ENCODE measurements around the gene BMPR1A.

The BMPR1A gene

GRCh38 chr10:86868353-86868752 is 111.9 kb downstream of the BMPR1A start:
- no peak overlapping the region for H3K27ac ChIP-seq (ENCODE audit: low read length)
- no peaks in the 10 kb centered on the region for H3K36me3 ChIP-seq (ENCODE audit: control insufficient read depth in 1 of 2, insufficient read depth in 2 of 2, low read length in 2 of 2)
- no peaks in the 10 kb centered on the region for H3K27me3 ChIP-seq (ENCODE audit: low read depth, low read length)
- no peaks in the 10 kb centered on the region for H3K9me3 ChIP-seq (ENCODE audit: control insufficient read depth in 1 of 2, low read length in 2 of 2)
- no peak overlapping the region for H3K4me3 ChIP-seq (ENCODE audit: low read depth in 1 of 2, low read length in 2 of 2)
- peaks cover 0 to 30% of the 10 kb centered on the region in 2 donors for H3K4me1 ChIP-seq (ENCODE audit: control insufficient read depth in 1 of 2, insufficient read depth in 2 of 2, low read length in 2 of 2)

GRCh38 chr10:86870679-86871078 is 114.3 kb downstream of the BMPR1A start:
- peaks cover 0 to 22% of the 10 kb centered on the region in 2 donors for H3K4me1 ChIP-seq (ENCODE audit: control insufficient read depth in 1 of 2, insufficient read depth in 2 of 2, low read length in 2 of 2)
- no peaks in the 10 kb centered on the region for H3K36me3 ChIP-seq (ENCODE audit: control insufficient read depth in 1 of 2, insufficient read depth in 2 of 2, low read length in 2 of 2)
- H3K27ac ChIP-seq (ENCODE audit: low read length), result no peak overlapping the region
- no peaks in the 10 kb centered on the region for H3K27me3 ChIP-seq (ENCODE audit: low read depth, low read length)
- H3K4me3 ChIP-seq (ENCODE audit: low read depth in 1 of 2, low read length in 2 of 2), result no peak overlapping the region
- no peaks in the 10 kb centered on the region for H3K9me3 ChIP-seq (ENCODE audit: control insufficient read depth in 1 of 2, low read length in 2 of 2)

GRCh38 chr10:86871563-86872183 is 115.3 kb downstream of the BMPR1A start:
- H3K4me1 ChIP-seq (ENCODE audit: control insufficient read depth in 1 of 2, insufficient read depth in 2 of 2, low read length in 2 of 2), result peaks cover 0 to 19% of the 10 kb centered on the region in 2 donors
- H3K4me3 ChIP-seq (ENCODE audit: low read depth in 1 of 2, low read length in 2 of 2), result no peak overlapping the region
- no peaks in the 10 kb centered on the region for H3K36me3 ChIP-seq (ENCODE audit: control insufficient read depth in 1 of 2, insufficient read depth in 2 of 2, low read length in 2 of 2)
- no peaks in the 10 kb centered on the region for H3K27me3 ChIP-seq (ENCODE audit: low read depth, low read length)
- H3K9me3 ChIP-seq (ENCODE audit: control insufficient read depth in 1 of 2, low read length in 2 of 2), result no peaks in the 10 kb centered on the region
- no peak overlapping the region for H3K27ac ChIP-seq (ENCODE audit: low read length)

GRCh38 chr10:86872757-86873156 is 116.3 kb downstream of the BMPR1A start:
- Histone ChIP-seq H3K36me3 (ENCODE audit: control insufficient read depth in 1 of 2, insufficient read depth in 2 of 2, low read length in 2 of 2) (no peaks in the 10 kb centered on the region), H3K4me3 (ENCODE audit: low read depth in 1 of 2, low read length in 2 of 2) (no peak overlapping the region), H3K27me3 (ENCODE audit: low read depth, low read length) (no peaks in the 10 kb centered on the region), H3K27ac (ENCODE audit: low read length) (no peak overlapping the region), H3K4me1 (ENCODE audit: control insufficient read depth in 1 of 2, insufficient read depth in 2 of 2, low read length in 2 of 2) (peaks cover 0 to 19% of the 10 kb centered on the region in 2 donors), H3K9me3 (ENCODE audit: control insufficient read depth in 1 of 2, low read length in 2 of 2) (no peaks in the 10 kb centered on the region)

GRCh38 chr10:86876748-86877147 is 120.3 kb downstream of the BMPR1A start:
- no peak overlapping the region for H3K4me3 ChIP-seq (ENCODE audit: low read depth in 1 of 2, low read length in 2 of 2)
- no peaks in the 10 kb centered on the region for H3K27me3 ChIP-seq (ENCODE audit: low read depth, low read length)
- no peak overlapping the region for H3K27ac ChIP-seq (ENCODE audit: low read length)
- H3K36me3 ChIP-seq (ENCODE audit: control insufficient read depth in 1 of 2, insufficient read depth in 2 of 2, low read length in 2 of 2), result no peaks in the 10 kb centered on the region
- no peaks in the 10 kb centered on the region for H3K9me3 ChIP-seq (ENCODE audit: control insufficient read depth in 1 of 2, low read length in 2 of 2)
- H3K4me1 ChIP-seq (ENCODE audit: control insufficient read depth in 1 of 2, insufficient read depth in 2 of 2, low read length in 2 of 2), result peaks cover 0 to 10% of the 10 kb centered on the region in 2 donors

GRCh38 chr10:86878983-86879713 is 122.7 kb downstream of the BMPR1A start:
- Histone ChIP-seq H3K4me1 (ENCODE audit: control insufficient read depth in 1 of 2, insufficient read depth in 2 of 2, low read length in 2 of 2) (no peaks in the 10 kb centered on the region), H3K36me3 (ENCODE audit: control insufficient read depth in 1 of 2, insufficient read depth in 2 of 2, low read length in 2 of 2) (no peaks in the 10 kb centered on the region), H3K27me3 (ENCODE audit: low read depth, low read length) (no peaks in the 10 kb centered on the region), H3K27ac (ENCODE audit: low read length) (no peak overlapping the region), H3K4me3 (ENCODE audit: low read depth in 1 of 2, low read length in 2 of 2) (no peak overlapping the region), H3K9me3 (ENCODE audit: control insufficient read depth in 1 of 2, low read length in 2 of 2) (no peaks in the 10 kb centered on the region)

- Histone ChIP-seq H3K4me3 (ENCODE audit: low read depth in 1 of 2, low read length in 2 of 2) (no peak overlapping the region), H3K4me1 (ENCODE audit: control insufficient read depth in 1 of 2, insufficient read depth in 2 of 2, low read length in 2 of 2) (no peaks in the 10 kb centered on the region), H3K27me3 (ENCODE audit: low read depth, low read length) (no peaks in the 10 kb centered on the region), H3K27ac (ENCODE audit: low read length) (no peak overlapping the region), H3K36me3 (ENCODE audit: control insufficient read depth in 1 of 2, insufficient read depth in 2 of 2, low read length in 2 of 2) (no peaks in the 10 kb centered on the region), H3K9me3 (ENCODE audit: control insufficient read depth in 1 of 2, low read length in 2 of 2) (no peaks in the 10 kb centered on the region)
Observed at GRCh38 chr10:86880971-86881370, 124.6 kb downstream of the BMPR1A start.

GRCh38 chr10:86888585-86889381 is 132.4 kb downstream of the BMPR1A start:
- Histone ChIP-seq H3K36me3 (ENCODE audit: control insufficient read depth in 1 of 2, insufficient read depth in 2 of 2, low read length in 2 of 2) (no peaks in the 10 kb centered on the region), H3K4me1 (ENCODE audit: control insufficient read depth in 1 of 2, insufficient read depth in 2 of 2, low read length in 2 of 2) (peaks cover 0 to 19% of the 10 kb centered on the region in 2 donors), H3K27ac (ENCODE audit: low read length) (peak overlapping the region; percentile 36), H3K9me3 (ENCODE audit: control insufficient read depth in 1 of 2, low read length in 2 of 2) (no peaks in the 10 kb centered on the region), H3K27me3 (ENCODE audit: low read depth, low read length) (no peaks in the 10 kb centered on the region), H3K4me3 (ENCODE audit: low read depth in 1 of 2, low read length in 2 of 2) (no peak overlapping the region)

- Histone ChIP-seq H3K36me3 (ENCODE audit: control insufficient read depth in 1 of 2, insufficient read depth in 2 of 2, low read length in 2 of 2) (no peaks in the 10 kb centered on the region), H3K4me1 (ENCODE audit: control insufficient read depth in 1 of 2, insufficient read depth in 2 of 2, low read length in 2 of 2) (peaks cover 0 to 25% of the 10 kb centered on the region in 2 donors), H3K27ac (ENCODE audit: low read length) (no peak overlapping the region), H3K9me3 (ENCODE audit: control insufficient read depth in 1 of 2, low read length in 2 of 2) (no peaks in the 10 kb centered on the region), H3K4me3 (ENCODE audit: low read depth in 1 of 2, low read length in 2 of 2) (no peak overlapping the region), H3K27me3 (ENCODE audit: low read depth, low read length) (no peaks in the 10 kb centered on the region)
Observed at GRCh38 chr10:86889997-86890396, 133.6 kb downstream of the BMPR1A start.

GRCh38 chr10:86898511-86898910 is 142.1 kb downstream of the BMPR1A start:
- Histone ChIP-seq H3K4me3 (ENCODE audit: low read depth in 1 of 2, low read length in 2 of 2) (no peak overlapping the region), H3K36me3 (ENCODE audit: control insufficient read depth in 1 of 2, insufficient read depth in 2 of 2, low read length in 2 of 2) (peaks cover 0 to 3% of the 10 kb centered on the region in 2 donors), H3K27ac (ENCODE audit: low read length) (no peak overlapping the region), H3K27me3 (ENCODE audit: low read depth, low read length) (no peaks in the 10 kb centered on the region), H3K4me1 (ENCODE audit: control insufficient read depth in 1 of 2, insufficient read depth in 2 of 2, low read length in 2 of 2) (peaks cover 0 to 19% of the 10 kb centered on the region in 2 donors), H3K9me3 (ENCODE audit: control insufficient read depth in 1 of 2, low read length in 2 of 2) (no peaks in the 10 kb centered on the region)

- H3K9me3 ChIP-seq (ENCODE audit: control insufficient read depth in 1 of 2, low read length in 2 of 2), result no peaks in the 10 kb centered on the region
- H3K4me1 ChIP-seq (ENCODE audit: control insufficient read depth in 1 of 2, insufficient read depth in 2 of 2, low read length in 2 of 2), result peaks cover 0 to 15% of the 10 kb centered on the region in 2 donors
- H3K36me3 ChIP-seq (ENCODE audit: control insufficient read depth in 1 of 2, insufficient read depth in 2 of 2, low read length in 2 of 2), result peaks cover 0 to 4% of the 10 kb centered on the region in 2 donors
- H3K27me3 ChIP-seq (ENCODE audit: low read depth, low read length), result no peaks in the 10 kb centered on the region
- H3K4me3 ChIP-seq (ENCODE audit: low read depth in 1 of 2, low read length in 2 of 2), result no peak overlapping the region
- H3K27ac ChIP-seq (ENCODE audit: low read length), result peak overlapping the region; percentile 11
Observed at GRCh38 chr10:86899132-86899531, 142.7 kb downstream of the BMPR1A start.
